GM18519 (cell line): Measurements from ENCODE around the gene ROR1.
"Not testable (repeated sequence)": the region's sequence is repeated elsewhere in the genome, so short reads cannot be mapped to it uniquely, and the experiment has no call there.

Experiments used
- ATAC-seq: cut with Tn5 transposase; IDR thresholded peaks from one replicate; pipeline ENCODE4 v1.9.1; 2021; ENCODE audit warnings: mild to moderate bottlenecking, moderate library complexity; ENCODE audit not compliant: unreplicated experiment, low FRiP score

Gene ROR1

GRCh38 chr1:64187646-64188045 lies 413.8 kb downstream of the ROR1 start:
- ATAC-seq: no peak

DNA sequence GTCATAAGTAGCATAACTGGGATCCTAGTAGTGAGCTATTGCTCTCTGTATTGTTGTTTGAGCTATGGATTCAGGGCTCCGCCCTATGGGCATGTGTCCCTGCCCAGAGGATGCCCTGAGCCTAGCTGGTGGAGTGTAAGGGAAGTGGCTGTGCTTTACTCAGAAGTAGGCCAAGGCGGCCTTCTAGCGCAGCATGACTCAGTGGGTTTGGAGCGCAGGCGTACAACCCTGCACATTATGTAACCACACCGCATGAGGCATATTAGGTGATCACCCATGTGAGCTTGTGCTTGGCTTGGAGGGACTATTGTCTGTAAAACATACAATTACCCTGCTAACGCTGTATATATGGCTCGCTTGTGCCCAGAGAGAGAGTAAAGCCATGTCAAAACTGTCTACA lies 418.5 kb downstream of the ROR1 start:
- ATAC-seq: no peak

DNA sequence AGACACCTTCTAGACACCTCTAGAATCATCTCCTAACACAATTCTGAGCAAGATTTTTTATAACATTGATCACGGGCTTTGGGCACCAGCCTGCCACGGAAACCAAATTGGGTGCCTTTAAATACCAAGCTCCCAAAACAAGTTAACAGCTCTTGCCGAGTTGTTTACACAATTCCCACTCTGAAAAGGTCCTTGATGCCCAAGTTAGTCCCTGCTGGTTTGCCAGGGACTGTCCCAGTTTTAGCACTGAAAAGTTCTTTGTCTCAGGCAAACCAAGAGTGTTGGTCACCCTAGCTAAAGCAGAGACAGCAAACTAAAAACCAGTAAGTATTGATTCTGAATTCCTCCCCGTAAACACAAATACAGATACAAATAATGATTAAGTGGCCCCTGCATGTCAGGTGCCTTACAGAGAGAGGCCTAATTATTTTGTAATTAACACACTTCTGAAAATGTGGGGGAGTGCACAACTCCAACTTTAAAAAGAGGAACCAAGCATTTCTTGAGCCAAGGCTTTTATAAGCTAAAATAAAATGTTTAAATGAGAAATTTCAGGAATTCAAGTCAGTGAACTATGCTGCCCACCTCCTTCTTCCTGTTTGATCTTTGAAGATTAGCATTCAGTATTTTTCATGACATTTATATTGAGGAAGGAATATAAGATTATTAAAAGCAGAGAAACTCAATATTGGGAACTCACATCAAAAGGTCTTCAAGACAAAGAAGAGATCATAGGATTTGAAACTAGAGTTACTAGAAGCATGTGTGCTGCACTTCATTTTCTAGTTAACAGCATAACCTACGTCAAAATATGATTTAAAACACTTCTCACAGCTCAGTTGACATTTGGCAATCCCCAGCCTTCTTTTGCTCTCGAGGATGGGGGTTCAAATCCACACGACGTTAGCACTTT lies 420.6 kb downstream of the ROR1 start:
- no peak for ATAC-seq

GRCh38 chr1:64195081-64195395 lies 421.2 kb downstream of the ROR1 start:
- ATAC-seq: no peak

GRCh38 chr1:64196074-64196870 lies 422.5 kb downstream of the ROR1 start:
- ATAC-seq: no peak

DNA sequence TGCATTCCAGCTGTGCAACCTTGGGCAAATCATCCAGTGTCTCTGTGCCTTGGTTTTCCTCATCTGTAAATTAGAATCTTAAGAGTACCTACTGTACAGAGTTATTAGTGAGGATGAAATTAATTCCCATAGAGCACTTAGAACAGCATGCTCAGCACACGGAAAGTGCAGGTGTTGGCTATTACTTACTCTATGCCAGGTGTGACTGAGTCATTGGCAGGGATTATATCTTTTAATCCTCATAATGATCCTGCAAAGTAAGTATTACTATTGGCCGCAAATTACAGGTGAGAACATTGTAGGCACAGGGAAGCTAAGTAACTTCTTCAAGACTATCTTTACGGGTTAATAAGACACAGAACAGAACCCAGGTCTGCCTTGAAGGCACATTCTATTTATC lies 423.3 kb downstream of the ROR1 start:
- ATAC-seq: no peak

GRCh38 chr1:64199154-64199553 lies 425.3 kb downstream of the ROR1 start:
- ATAC-seq: no peak

DNA sequence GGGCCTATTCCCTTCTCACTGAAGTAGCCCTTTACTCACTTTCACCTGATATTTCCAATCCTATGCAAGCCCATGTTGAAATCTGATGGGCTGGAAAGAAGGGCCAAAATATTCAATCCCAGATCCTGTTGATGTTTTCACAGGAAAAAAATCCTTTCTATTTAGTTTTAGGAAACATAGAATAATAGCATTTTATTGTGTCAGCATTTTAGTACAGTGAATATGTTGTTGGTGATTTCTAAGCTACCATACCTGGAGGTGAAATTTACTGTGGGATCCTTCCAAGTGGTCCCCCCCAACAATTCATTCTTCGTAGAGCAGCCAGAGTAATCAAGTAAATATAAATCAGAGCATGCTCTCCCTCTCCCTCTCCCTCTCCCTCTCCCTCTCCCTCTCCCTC lies 426.2 kb downstream of the ROR1 start:
- ATAC-seq: no peak

GRCh38 chr1:64203420-64203819 lies 429.6 kb downstream of the ROR1 start, which contains the start of gene UBE2U:
UBE2U (plus strand) TSS chr1:64203623; CDS start chr1:64204051, 428 bp downstream.
- no peak for ATAC-seq

GRCh38 chr1:64209221-64209620 lies 435.4 kb downstream of the ROR1 start:
- ATAC-seq: no peak

DNA sequence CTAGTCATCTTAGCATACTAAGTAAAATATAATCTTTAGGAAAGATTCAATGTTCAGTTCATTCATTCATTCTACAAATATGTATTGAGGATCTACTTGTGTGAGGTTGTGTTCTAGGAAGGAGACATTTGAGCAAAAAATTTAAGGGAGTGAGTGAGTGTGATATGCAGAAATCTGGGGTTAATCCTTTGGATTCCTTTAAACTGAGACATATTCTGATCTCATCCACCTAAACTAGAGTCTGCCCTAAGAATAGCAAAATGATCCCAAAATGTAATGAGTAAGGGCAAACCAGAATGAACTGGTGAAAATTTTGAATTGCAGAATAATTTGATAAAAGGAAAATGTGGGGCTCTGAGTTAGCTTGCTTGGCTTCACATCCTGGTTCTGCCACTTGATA lies 438.2 kb downstream of the ROR1 start:
- no peak for ATAC-seq

DNA sequence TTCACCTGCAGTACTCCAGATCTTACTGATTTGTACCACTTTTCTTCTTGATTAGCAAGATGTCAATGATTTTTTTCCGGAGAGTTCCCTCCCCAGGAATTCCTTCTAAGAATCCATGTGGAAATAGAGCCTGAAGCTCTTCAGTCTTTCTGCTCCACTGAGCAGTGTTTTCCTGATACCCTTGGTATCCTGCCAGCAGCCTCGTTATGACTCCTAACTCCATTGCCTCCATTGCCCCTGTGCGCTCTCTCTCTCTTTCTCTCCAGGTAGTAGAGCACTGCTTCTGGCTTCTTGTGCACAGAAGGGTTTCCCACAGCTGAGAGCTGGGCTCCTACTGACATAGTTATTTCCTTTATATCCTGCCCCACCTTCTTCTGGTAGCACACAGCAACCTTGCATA lies 441.8 kb downstream of the ROR1 start:
- no peak for ATAC-seq

DNA sequence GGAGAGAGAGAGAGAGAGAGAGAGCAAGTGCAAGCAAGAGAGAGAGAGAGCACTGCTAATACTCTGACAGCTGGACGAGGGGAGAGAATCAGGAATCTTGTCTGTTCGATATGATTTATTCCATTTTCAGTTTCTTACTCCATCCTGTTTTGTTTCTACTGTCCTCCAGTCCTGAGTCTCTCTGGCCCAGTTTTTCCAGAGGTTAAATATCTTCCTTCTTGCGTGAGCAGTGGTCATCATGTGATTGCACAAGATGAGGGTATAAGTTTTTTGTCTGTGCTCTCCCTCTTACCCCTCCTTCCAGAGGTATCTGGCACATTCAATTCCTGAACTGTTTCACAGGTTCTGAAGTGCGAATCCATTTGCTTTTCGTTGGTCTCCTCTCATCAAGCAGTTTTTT lies 446.4 kb downstream of the ROR1 start:
- ATAC-seq: no peak

- peak; percentile 72 for ATAC-seq
Observed at GRCh38 chr1:64223329-64224151, 449.7 kb downstream of the ROR1 start.

- ATAC-seq: not testable (repeated sequence)
Observed at GRCh38 chr1:64224236-64224635, 450.4 kb downstream of the ROR1 start.

GRCh38 chr1:64228167-64228957 lies 454.5 kb downstream of the ROR1 start:
- ATAC-seq: no peak

GRCh38 chr1:64229307-64229706 lies 455.5 kb downstream of the ROR1 start:
- no peak for ATAC-seq
